NT2/D1 (cell line): ENCODE measurements around the gene MAGI2.

Source experiments
- SUZ12 ChIP-seq: IDR thresholded peaks from 2 replicates; pipeline ENCODE4 v1.6.1; 2011; ENCODE audit not compliant: insufficient read length, insufficient read depth; ENCODE audit errors: extremely low read depth
- YY1 ChIP-seq: IDR thresholded peaks from 2 replicates; pipeline ENCODE4 v1.6.1; 2011; ENCODE audit not compliant: insufficient read length, insufficient read depth
- ZNF274 ChIP-seq: IDR thresholded peaks from 2 replicates; pipeline ENCODE4 v1.6.1; 2011; ENCODE audit warnings: mild to moderate bottlenecking, low read depth, low read length

- TF ChIP-seq YY1 (no peak), SUZ12 (no peak), ZNF274 (no peak)
Observed at GRCh38 chr7:78803501-78804127, 649.9 kb downstream of the MAGI2 start.
